ENCODE measurements around the gene PDE4D.
"Not testable (repeated sequence)": the region's sequence is repeated elsewhere in the genome, so short reads cannot be mapped to it uniquely, and the experiment has no call there.

PDE4D gene

GRCh38 chr5:59312223-59312622 is 581.3 kb downstream of the PDE4D start:
- H3K9me3 Mint-ChIP-seq, result no peaks in the 10 kb centered on the region
- H3K4me1 Mint-ChIP-seq, result no peaks in the 10 kb centered on the region
- no peak overlapping the region for H3K4me3 Mint-ChIP-seq
- H3K27me3 Mint-ChIP-seq, result peaks cover 10% of the 10 kb centered on the region
- no peaks in the 10 kb centered on the region for H3K36me3 Mint-ChIP-seq
- no peak overlapping the region for H3K27ac Mint-ChIP-seq

- H3K4me3 Mint-ChIP-seq, H3K9me3 Mint-ChIP-seq, H3K36me3 Mint-ChIP-seq, H3K4me1 Mint-ChIP-seq, H3K27ac Mint-ChIP-seq, H3K27me3 Mint-ChIP-seq: not testable (repeated sequence)
Observed at GRCh38 chr5:59308685-59309084, 584.8 kb downstream of the PDE4D start.

GRCh38 chr5:59303289-59303716 is 590.2 kb downstream of the PDE4D start:
- not testable (repeated sequence) for H3K4me3 Mint-ChIP-seq, H3K4me1 Mint-ChIP-seq, H3K9me3 Mint-ChIP-seq, H3K36me3 Mint-ChIP-seq, H3K27ac Mint-ChIP-seq, H3K27me3 Mint-ChIP-seq

- not testable (repeated sequence) for H3K27me3 Mint-ChIP-seq, H3K9me3 Mint-ChIP-seq, H3K4me3 Mint-ChIP-seq, H3K36me3 Mint-ChIP-seq, H3K4me1 Mint-ChIP-seq, H3K27ac Mint-ChIP-seq
Observed at GRCh38 chr5:59302509-59302908, 591.0 kb downstream of the PDE4D start.

- Mint-ChIP-seq H3K4me1 (peaks cover 11% of the 10 kb centered on the region), H3K9me3 (no peaks in the 10 kb centered on the region), H3K27me3 (no peaks in the 10 kb centered on the region), H3K36me3 (no peaks in the 10 kb centered on the region), H3K4me3 (no peak overlapping the region), H3K27ac (no peak overlapping the region)
Observed at GRCh38 chr5:59301727-59302126, 591.8 kb downstream of the PDE4D start.

GRCh38 chr5:59300930-59301329 is 592.6 kb downstream of the PDE4D start:
- Mint-ChIP-seq H3K4me3 (no peak overlapping the region), H3K36me3 (no peaks in the 10 kb centered on the region), H3K4me1 (peaks cover 14% of the 10 kb centered on the region), H3K27ac (no peak overlapping the region), H3K9me3 (no peaks in the 10 kb centered on the region), H3K27me3 (no peaks in the 10 kb centered on the region)

GRCh38 chr5:59299006-59299405 is 594.5 kb downstream of the PDE4D start:
- H3K27me3 Mint-ChIP-seq, result no peaks in the 10 kb centered on the region
- no peaks in the 10 kb centered on the region for H3K9me3 Mint-ChIP-seq
- peaks cover 14% of the 10 kb centered on the region for H3K4me1 Mint-ChIP-seq
- no peaks in the 10 kb centered on the region for H3K36me3 Mint-ChIP-seq
- H3K27ac Mint-ChIP-seq, result no peak overlapping the region
- H3K4me3 Mint-ChIP-seq, result no peak overlapping the region

GRCh38 chr5:59296317-59297264 is 596.9 kb downstream of the PDE4D start:
- Mint-ChIP-seq H3K4me3 (peak overlapping the region; percentile 48), H3K4me1 (peaks cover 14% of the 10 kb centered on the region), H3K27me3 (no peaks in the 10 kb centered on the region), H3K9me3 (no peaks in the 10 kb centered on the region), H3K36me3 (no peaks in the 10 kb centered on the region), H3K27ac (no peak overlapping the region)

- no peak overlapping the region for H3K27ac Mint-ChIP-seq
- peaks cover 14% of the 10 kb centered on the region for H3K4me1 Mint-ChIP-seq
- H3K27me3 Mint-ChIP-seq, result peaks cover 2% of the 10 kb centered on the region
- no peaks in the 10 kb centered on the region for H3K36me3 Mint-ChIP-seq
- H3K9me3 Mint-ChIP-seq, result no peaks in the 10 kb centered on the region
- no peak overlapping the region for H3K4me3 Mint-ChIP-seq
Observed at GRCh38 chr5:59293700-59294099, 599.8 kb downstream of the PDE4D start.

GRCh38 chr5:59291941-59292340 is 601.6 kb downstream of the PDE4D start:
- Mint-ChIP-seq H3K4me1 (peaks cover 5% of the 10 kb centered on the region), H3K36me3 (no peaks in the 10 kb centered on the region), H3K27me3 (peaks cover 4% of the 10 kb centered on the region), H3K4me3 (no peak overlapping the region), H3K27ac (no peak overlapping the region), H3K9me3 (no peaks in the 10 kb centered on the region)

- H3K36me3 Mint-ChIP-seq, result no peaks in the 10 kb centered on the region
- H3K9me3 Mint-ChIP-seq, result no peaks in the 10 kb centered on the region
- H3K4me3 Mint-ChIP-seq, result no peak overlapping the region
- H3K4me1 Mint-ChIP-seq, result no peaks in the 10 kb centered on the region
- no peak overlapping the region for H3K27ac Mint-ChIP-seq
- peaks cover 4% of the 10 kb centered on the region for H3K27me3 Mint-ChIP-seq
Observed at GRCh38 chr5:59287884-59288283, 605.6 kb downstream of the PDE4D start.

- H3K27me3 Mint-ChIP-seq, result peaks cover 4% of the 10 kb centered on the region
- H3K4me1 Mint-ChIP-seq, result no peaks in the 10 kb centered on the region
- H3K27ac Mint-ChIP-seq, result no peak overlapping the region
- no peak overlapping the region for H3K4me3 Mint-ChIP-seq
- no peaks in the 10 kb centered on the region for H3K9me3 Mint-ChIP-seq
- no peaks in the 10 kb centered on the region for H3K36me3 Mint-ChIP-seq
Observed at GRCh38 chr5:59287361-59287760, 606.2 kb downstream of the PDE4D start.

GRCh38 chr5:59286510-59286909 is 607.0 kb downstream of the PDE4D start:
- H3K27me3 Mint-ChIP-seq, result peaks cover 4% of the 10 kb centered on the region
- no peaks in the 10 kb centered on the region for H3K4me1 Mint-ChIP-seq
- H3K9me3 Mint-ChIP-seq, result no peaks in the 10 kb centered on the region
- no peaks in the 10 kb centered on the region for H3K36me3 Mint-ChIP-seq
- H3K27ac Mint-ChIP-seq, result no peak overlapping the region
- H3K4me3 Mint-ChIP-seq, result no peak overlapping the region

- H3K4me3 Mint-ChIP-seq, result no peak overlapping the region
- H3K27ac Mint-ChIP-seq, result no peak overlapping the region
- peaks cover 4% of the 10 kb centered on the region for H3K27me3 Mint-ChIP-seq
Observed at GRCh38 chr5:59285300-59286016, 608.1 kb downstream of the PDE4D start.

GRCh38 chr5:59282726-59283125 is 610.8 kb downstream of the PDE4D start:
- no peak overlapping the region for H3K4me3 Mint-ChIP-seq
- H3K27me3 Mint-ChIP-seq, result peaks cover 6% of the 10 kb centered on the region
- H3K36me3 Mint-ChIP-seq, result no peaks in the 10 kb centered on the region
- no peaks in the 10 kb centered on the region for H3K4me1 Mint-ChIP-seq
- no peak overlapping the region for H3K27ac Mint-ChIP-seq
- no peaks in the 10 kb centered on the region for H3K9me3 Mint-ChIP-seq

More at GRCh38 chr5:59285300-59286016, 608.1 kb downstream of the PDE4D start:
- Mint-ChIP-seq H3K36me3 (no peaks in the 10 kb centered on the region), H3K9me3 (no peaks in the 10 kb centered on the region), H3K4me1 (no peaks in the 10 kb centered on the region)

- peaks cover 14% of the 10 kb centered on the region for H3K27me3 Mint-ChIP-seq
- no peak overlapping the region for H3K27ac Mint-ChIP-seq
- no peaks in the 10 kb centered on the region for H3K36me3 Mint-ChIP-seq
- H3K9me3 Mint-ChIP-seq, result no peaks in the 10 kb centered on the region
- no peak overlapping the region for H3K4me3 Mint-ChIP-seq
- peaks cover 11% of the 10 kb centered on the region for H3K4me1 Mint-ChIP-seq
Observed at GRCh38 chr5:59279979-59280378, 613.5 kb downstream of the PDE4D start.

All from activated naive CD4-positive, alpha-beta T cell treated with anti-CD3 and anti-CD28 coated beads, Interleukin-2, amount 50 U/mL, for 24 hours (primary cell).